Esophagus muscularis mucosa (tissue), 4 donors: Measurements from ENCODE around the gene DUSP28. TPM values are rescaled to one million over a fixed set of nuclear protein-coding genes. Genes with fewer than 3 reads are reported as not detected.

Source experiments
- DNase-seq: peaks from one replicate; pipeline ENCODE4 v3.0.0-alpha.2; 2017; ENCODE audit errors: extremely low spot score
- H3K27ac ChIP-seq, 4 donors: fragments of 200-600 bp; sonication (generic); replicated peaks in 1 of 4; 1 replicate in 3 of 4; 2 replicates in 1 of 4; pipeline ENCODE4 v1.5.1; 2016 to 2019; ENCODE audit warnings: mild to moderate bottlenecking in 1 of 4
- H3K27me3 ChIP-seq, 4 donors: fragments of 200-600 bp; sonication (generic); one replicate each; pipeline versions ENCODE4 v1.5.1 to v1.6.0; 2016 to 2019
- H3K36me3 ChIP-seq, 4 donors: fragments of 200-600 bp; sonication (generic); one replicate each; pipeline ENCODE4 v1.5.1; 2016 to 2019
- H3K4me1 ChIP-seq, 4 donors: fragments of 200-600 bp; sonication (generic); one replicate each; pipeline ENCODE4 v1.5.1; 2016 to 2019
- H3K4me3 ChIP-seq, 4 donors: fragments of 200-600 bp; sonication (generic); 1 replicate in 2 of 4; 2 replicates in 2 of 4; pipeline ENCODE4 v1.5.1; 2016 to 2019; ENCODE audit warnings: mild to moderate bottlenecking in 4 of 4, moderate library complexity in 1 of 4
- H3K9me3 ChIP-seq, 4 donors: fragments of 200-600 bp; sonication (generic); 1 replicate in 3 of 4; 2 replicates in 1 of 4; pipeline ENCODE4 v1.5.1; 2016 to 2019
- EP300 ChIP-seq: sonication (generic); formaldehyde crosslinking; IDR thresholded peaks from one replicate; pipeline ENCODE4 v1.6.1; 2017; ENCODE audit warnings: antibody characterized with exemption
- POLR2A ChIP-seq: fragments of 450-650 bp; IDR thresholded peaks from one replicate; pipeline ENCODE4 v1.6.1; 2017; ENCODE audit warnings: antibody characterized with exemption, moderate library complexity, mild to moderate bottlenecking, low read depth
- POLR2AphosphoS5 ChIP-seq, 2 donors: sonication (generic); formaldehyde crosslinking; IDR thresholded peaks; one replicate each; pipeline ENCODE4 v1.6.1; 2017; ENCODE audit warnings: antibody characterized with exemption in 2 of 2
- WGBS: methylation state at CpG from one replicate; pipeline ENCODE4 v1.1.5; 2018; 5-methylcytosine and 5-hydroxymethylcytosine counted together
- intact Hi-C: fragments of 100-400 bp; cut with DNase I; formaldehyde crosslinking; loops from one replicate; pipeline ENCODE4 v1.15.1; 2023
- total RNA-seq, 4 donors: library from RNA; depleted of rRNA; stranded (reverse); fragments of >200 nt; gene quantifications; one replicate each; pipeline versions ENCODE4 v1.1.0 to v1.2.1, GENCODE V29; 2016
- TF ChIP-seq, protein P1 (sequence below), 3 experiments: fragments of 200-600 bp in 2 of 3; fragments of 450-650 bp in 1 of 3; sonication (generic) in 2 of 3; IDR thresholded peaks; one replicate each; pipeline ENCODE4 v1.5.1; 2017 to 2019; ENCODE audit warnings: antibody characterized with exemption in 3 of 3, mild to moderate bottlenecking in 2 of 3, moderate library complexity in 1 of 3

DUSP28 gene
- total RNA-seq, 4 donors from 2014 or later = 3.8 to 7.3 (median 4.8) TPM

DNA sequence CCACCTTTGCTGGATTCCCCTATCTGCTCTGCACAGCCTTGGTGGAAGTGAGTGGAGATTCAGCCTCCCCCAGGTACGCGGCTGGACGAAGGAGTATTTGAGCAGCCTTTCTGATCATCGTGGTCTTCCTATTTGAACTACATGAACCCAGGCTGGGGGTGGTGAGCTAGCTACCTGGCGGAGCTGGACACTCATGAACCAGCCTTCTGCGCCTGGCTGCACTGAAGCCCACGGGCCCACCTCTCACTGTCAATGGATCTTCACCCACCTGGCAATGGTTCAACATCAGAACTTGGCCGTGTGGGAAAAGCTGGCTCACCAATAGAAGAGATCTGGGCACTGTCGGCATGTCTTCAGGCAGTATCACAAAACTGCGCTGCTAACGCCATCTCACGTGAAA lies 37.8 kb upstream of the DUSP28 start:
- no peak overlapping the region for H3K27ac ChIP-seq
- no peak for DNase-seq
- peaks cover 9 to 39% (median 27%) of the 10 kb centered on the region in 4 donors for H3K36me3 ChIP-seq
- H3K27me3 ChIP-seq = peaks cover 0 to 32% (median 5%) of the 10 kb centered on the region in 4 donors
- TF ChIP-seq, protein P1, sequence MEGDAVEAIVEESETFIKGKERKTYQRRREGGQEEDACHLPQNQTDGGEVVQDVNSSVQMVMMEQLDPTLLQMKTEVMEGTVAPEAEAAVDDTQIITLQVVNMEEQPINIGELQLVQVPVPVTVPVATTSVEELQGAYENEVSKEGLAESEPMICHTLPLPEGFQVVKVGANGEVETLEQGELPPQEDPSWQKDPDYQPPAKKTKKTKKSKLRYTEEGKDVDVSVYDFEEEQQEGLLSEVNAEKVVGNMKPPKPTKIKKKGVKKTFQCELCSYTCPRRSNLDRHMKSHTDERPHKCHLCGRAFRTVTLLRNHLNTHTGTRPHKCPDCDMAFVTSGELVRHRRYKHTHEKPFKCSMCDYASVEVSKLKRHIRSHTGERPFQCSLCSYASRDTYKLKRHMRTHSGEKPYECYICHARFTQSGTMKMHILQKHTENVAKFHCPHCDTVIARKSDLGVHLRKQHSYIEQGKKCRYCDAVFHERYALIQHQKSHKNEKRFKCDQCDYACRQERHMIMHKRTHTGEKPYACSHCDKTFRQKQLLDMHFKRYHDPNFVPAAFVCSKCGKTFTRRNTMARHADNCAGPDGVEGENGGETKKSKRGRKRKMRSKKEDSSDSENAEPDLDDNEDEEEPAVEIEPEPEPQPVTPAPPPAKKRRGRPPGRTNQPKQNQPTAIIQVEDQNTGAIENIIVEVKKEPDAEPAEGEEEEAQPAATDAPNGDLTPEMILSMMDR (IDR thresholded peaks at IDR 0.05) = no peak
- TF ChIP-seq POLR2A (no peak), EP300 (no peak), POLR2AphosphoS5 (IDR thresholded peaks at IDR 0.05) (no peak)
- no peak overlapping the region for H3K4me3 ChIP-seq
- WGBS = 96% methylated on average over 12 of the region's 12 CpGs
- intact Hi-C loops = no loop called here
- no peaks in the 10 kb centered on the region for H3K9me3 ChIP-seq
- peaks cover 3 to 16% (median 15%) of the 10 kb centered on the region in 4 donors for H3K4me1 ChIP-seq

GRCh38 chr2:240523451-240524281 lies 36.5 kb upstream of the DUSP28 start:
- WGBS = 98% methylated on average over 21 of the region's 32 CpGs
- peaks cover 9 to 42% (median 32%) of the 10 kb centered on the region in 4 donors for H3K36me3 ChIP-seq
- no peaks in the 10 kb centered on the region for H3K9me3 ChIP-seq
- intact Hi-C loops = no loop called here
- DNase-seq = no peak
- TF ChIP-seq EP300 (no peak), POLR2AphosphoS5 (IDR thresholded peaks at IDR 0.05) (no peak), POLR2A (no peak)
- TF ChIP-seq, protein P1 (IDR thresholded peaks at IDR 0.05) = no peak
- H3K4me1 ChIP-seq = peaks cover 3 to 16% (median 15%) of the 10 kb centered on the region in 4 donors
- no peak overlapping the region for H3K27ac ChIP-seq
- H3K27me3 ChIP-seq = peaks cover 0 to 23% (median 5%) of the 10 kb centered on the region in 4 donors
- H3K4me3 ChIP-seq = no peak overlapping the region

DNA sequence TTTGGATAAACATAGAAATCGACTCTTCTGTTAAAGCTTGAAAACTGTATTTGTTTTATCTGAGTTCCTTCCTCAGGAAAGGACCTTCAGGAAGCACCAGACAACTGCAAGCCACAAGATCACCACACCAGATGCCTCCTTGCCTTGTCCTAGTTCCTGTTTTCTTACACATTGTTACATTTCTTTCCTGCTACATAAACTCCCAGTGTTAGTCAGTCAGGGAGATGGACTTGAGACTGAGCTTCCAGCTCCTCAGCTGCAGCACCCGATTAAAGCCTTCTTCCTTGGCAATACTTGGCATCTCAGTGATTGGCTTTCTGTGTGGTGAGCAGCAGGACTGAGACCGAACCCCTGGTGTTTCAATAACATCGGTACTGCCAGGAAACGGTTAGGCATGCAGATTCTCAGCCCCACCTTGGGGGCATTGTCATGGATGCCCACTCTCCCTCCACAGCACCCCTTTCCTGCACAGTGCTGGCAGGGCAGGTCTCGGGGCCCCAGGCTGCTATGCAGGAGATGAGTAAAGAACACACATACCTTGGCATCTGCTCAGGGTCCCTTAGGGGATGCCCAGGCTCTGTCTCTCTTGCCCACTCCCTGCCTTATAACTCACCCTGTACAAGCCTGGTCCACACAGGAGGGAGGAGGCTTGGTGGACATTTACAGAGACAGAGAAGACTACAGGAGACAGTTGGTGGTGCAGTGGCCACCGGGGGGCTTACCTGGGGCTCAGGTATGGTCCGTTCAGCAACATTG lies 35.0 kb upstream of the DUSP28 start:
- Histone ChIP-seq H3K4me1 (peaks cover 3 to 5% (median 5%) of the 10 kb centered on the region in 4 donors), H3K4me3 (no peak overlapping the region), H3K9me3 (no peaks in the 10 kb centered on the region), H3K36me3 (peaks cover 9 to 55% (median 38%) of the 10 kb centered on the region in 4 donors), H3K27me3 (peaks cover 0 to 17% (median 3%) of the 10 kb centered on the region in 4 donors), H3K27ac (no peak overlapping the region)
- intact Hi-C loops = no loop called here
- 91% methylated on average over 8 of the region's 8 CpGs for WGBS
- TF ChIP-seq POLR2A = no peak
- no peak for TF ChIP-seq POLR2AphosphoS5 (IDR thresholded peaks at IDR 0.05)
- TF ChIP-seq EP300 = no peak
- TF ChIP-seq, protein P1 (IDR thresholded peaks at IDR 0.05) = no peak
- DNase-seq = no peak

GRCh38 chr2:240525802-240526201 lies 34.4 kb upstream of the DUSP28 start:
- H3K27me3 ChIP-seq = peaks cover 0 to 10% (median under 1%) of the 10 kb centered on the region in 4 donors
- no peak overlapping the region for H3K27ac ChIP-seq
- no peak for DNase-seq
- peaks cover 9 to 60% (median 40%) of the 10 kb centered on the region in 4 donors for H3K36me3 ChIP-seq
- no peaks in the 10 kb centered on the region for H3K4me1 ChIP-seq
- WGBS = 92% methylated on average over 3 of the region's 6 CpGs
- peaks cover 0 to 1% (median 0%) of the 10 kb centered on the region in 4 donors for H3K9me3 ChIP-seq
- TF ChIP-seq, protein P1 (IDR thresholded peaks at IDR 0.05) = no peak
- TF ChIP-seq POLR2A (no peak), EP300 (no peak), POLR2AphosphoS5 (IDR thresholded peaks at IDR 0.05) (no peak)
- no peak overlapping the region for H3K4me3 ChIP-seq
- intact Hi-C loops = no loop called here
